Neural crest cell (in vitro differentiated cells): Measurements from ENCODE around the gene RAB3C. TPM values are rescaled to one million over a fixed set of nuclear protein-coding genes. Genes with fewer than 3 reads are reported as not detected.
"Not testable (repeated sequence)": the region's sequence is repeated elsewhere in the genome, so short reads cannot be mapped to it uniquely, and the experiment has no call there.

Experiments
- DNase-seq: peaks from one replicate; pipeline ENCODE4 v3.0.0; 2021; ENCODE audit warnings: low read depth, mixed read lengths, low spot score
- H3K27ac Mint-ChIP-seq: one replicate; pipeline ENCODE4 v1.8.0; 2021; ENCODE audit warnings: mild to moderate bottlenecking, mixed read lengths; ENCODE audit not compliant: unreplicated experiment
- H3K27me3 Mint-ChIP-seq: 2 replicates; pipeline ENCODE4 v1.8.0; 2021; ENCODE audit warnings: low read depth, mild to moderate bottlenecking, mixed read lengths
- H3K36me3 Mint-ChIP-seq: 2 replicates; pipeline ENCODE4 v1.8.0; 2021; ENCODE audit warnings: low read depth, mild to moderate bottlenecking, mixed read lengths
- H3K4me1 Mint-ChIP-seq: 2 replicates; pipeline ENCODE4 v1.8.0; 2021; ENCODE audit warnings: mixed read lengths
- H3K4me3 Mint-ChIP-seq: one replicate; pipeline ENCODE4 v1.8.0; 2021; ENCODE audit warnings: mild to moderate bottlenecking, mixed read lengths
- H3K9me3 Mint-ChIP-seq: 2 replicates; pipeline ENCODE4 v1.8.0; 2021; ENCODE audit warnings: mixed read lengths
- total RNA-seq: library from RNA; stranded (reverse); gene quantifications from 2 replicates; pipeline ENCODE4 v1.2.1, GENCODE V29; 2021
- TF ChIP-seq, protein P1 (sequence below): fragments of 200-600 bp; sonication (generic); conservative IDR thresholded peaks from 2 replicates; pipeline ENCODE4 v1.5.0; 2021; ENCODE audit warnings: antibody characterized with exemption, mild to moderate bottlenecking

RAB3C gene
- total RNA-seq, 1 donor from 2014 or later: 13.6 TPM

DNA sequence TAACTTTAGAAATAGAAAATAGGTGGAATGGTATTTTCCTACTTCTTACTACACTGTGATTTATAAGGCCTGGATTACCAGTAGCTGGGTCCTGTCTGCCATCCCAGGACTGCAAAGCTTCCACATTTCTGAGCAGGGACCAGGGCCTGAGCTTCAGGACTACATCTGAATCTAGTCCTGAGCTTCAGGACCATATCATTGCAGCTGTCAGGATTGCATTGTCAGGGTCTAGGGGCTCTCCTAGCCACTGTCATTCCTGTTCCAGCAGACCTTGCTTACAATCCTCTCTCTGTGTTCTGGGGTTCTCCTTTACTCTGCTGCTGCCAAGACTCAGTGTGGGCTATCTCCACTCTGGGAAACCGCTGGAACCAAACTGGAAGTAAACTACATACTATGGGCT is 16.3 kb downstream of the RAB3C start:
- DNase-seq: no peak
- peak overlapping the region; percentile 45 for H3K27ac Mint-ChIP-seq
- TF ChIP-seq, protein P1, sequence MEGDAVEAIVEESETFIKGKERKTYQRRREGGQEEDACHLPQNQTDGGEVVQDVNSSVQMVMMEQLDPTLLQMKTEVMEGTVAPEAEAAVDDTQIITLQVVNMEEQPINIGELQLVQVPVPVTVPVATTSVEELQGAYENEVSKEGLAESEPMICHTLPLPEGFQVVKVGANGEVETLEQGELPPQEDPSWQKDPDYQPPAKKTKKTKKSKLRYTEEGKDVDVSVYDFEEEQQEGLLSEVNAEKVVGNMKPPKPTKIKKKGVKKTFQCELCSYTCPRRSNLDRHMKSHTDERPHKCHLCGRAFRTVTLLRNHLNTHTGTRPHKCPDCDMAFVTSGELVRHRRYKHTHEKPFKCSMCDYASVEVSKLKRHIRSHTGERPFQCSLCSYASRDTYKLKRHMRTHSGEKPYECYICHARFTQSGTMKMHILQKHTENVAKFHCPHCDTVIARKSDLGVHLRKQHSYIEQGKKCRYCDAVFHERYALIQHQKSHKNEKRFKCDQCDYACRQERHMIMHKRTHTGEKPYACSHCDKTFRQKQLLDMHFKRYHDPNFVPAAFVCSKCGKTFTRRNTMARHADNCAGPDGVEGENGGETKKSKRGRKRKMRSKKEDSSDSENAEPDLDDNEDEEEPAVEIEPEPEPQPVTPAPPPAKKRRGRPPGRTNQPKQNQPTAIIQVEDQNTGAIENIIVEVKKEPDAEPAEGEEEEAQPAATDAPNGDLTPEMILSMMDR: no peak
- H3K36me3 Mint-ChIP-seq: peaks cover 12% of the 10 kb centered on the region
- peaks cover 11% of the 10 kb centered on the region for H3K9me3 Mint-ChIP-seq
- H3K4me3 Mint-ChIP-seq: no peak overlapping the region
- no peaks in the 10 kb centered on the region for H3K27me3 Mint-ChIP-seq
- H3K4me1 Mint-ChIP-seq: no peaks in the 10 kb centered on the region

DNA sequence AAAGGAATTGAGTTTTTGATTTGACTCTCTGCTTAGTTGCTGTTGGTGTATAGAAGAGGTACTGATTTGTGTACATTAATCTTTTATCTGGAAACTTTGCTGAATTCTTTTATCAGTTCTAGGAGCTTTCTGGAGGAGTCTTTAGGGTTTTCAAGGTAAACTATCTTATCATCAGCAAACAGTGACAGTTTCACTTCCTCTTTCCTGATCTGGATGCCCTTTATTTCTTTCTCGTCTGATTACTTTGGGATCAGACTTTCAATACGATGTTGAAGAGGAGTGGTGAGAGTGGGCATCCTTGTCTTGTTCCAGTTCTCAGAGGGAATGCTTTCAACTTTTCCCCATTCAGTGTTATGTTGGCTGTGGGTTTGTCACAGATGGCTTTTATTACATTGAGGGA is 17.7 kb downstream of the RAB3C start:
- DNase-seq, H3K27me3 Mint-ChIP-seq, H3K4me1 Mint-ChIP-seq, H3K4me3 Mint-ChIP-seq, H3K27ac Mint-ChIP-seq: not testable (repeated sequence)
- peaks cover 11% of the 10 kb centered on the region for H3K9me3 Mint-ChIP-seq
- H3K36me3 Mint-ChIP-seq: peaks cover 12% of the 10 kb centered on the region

DNA sequence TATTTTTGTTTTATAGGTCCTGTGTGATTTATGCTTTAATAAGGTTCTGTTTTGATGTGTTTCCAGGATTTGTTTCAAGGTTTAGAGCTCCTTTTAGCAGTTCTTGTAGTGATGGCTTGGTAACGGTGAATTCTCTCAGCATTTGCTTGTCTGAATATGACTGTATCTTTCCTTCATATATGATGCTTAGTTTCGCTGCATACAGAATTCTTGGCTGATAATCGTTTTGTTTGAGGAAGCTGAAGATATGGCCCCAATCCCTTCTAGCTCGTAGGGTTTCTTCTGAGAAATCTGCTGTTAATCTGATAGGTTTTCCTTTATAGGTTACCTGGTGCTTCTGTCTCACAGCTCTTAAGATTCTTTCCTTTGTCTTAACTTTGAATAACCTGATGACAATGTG is 20.0 kb downstream of the RAB3C start:
- not testable (repeated sequence) for DNase-seq, H3K4me1 Mint-ChIP-seq, H3K27ac Mint-ChIP-seq, H3K4me3 Mint-ChIP-seq, H3K27me3 Mint-ChIP-seq
- Mint-ChIP-seq H3K9me3 (peaks cover 14% of the 10 kb centered on the region), H3K36me3 (peaks cover 16% of the 10 kb centered on the region)

DNA sequence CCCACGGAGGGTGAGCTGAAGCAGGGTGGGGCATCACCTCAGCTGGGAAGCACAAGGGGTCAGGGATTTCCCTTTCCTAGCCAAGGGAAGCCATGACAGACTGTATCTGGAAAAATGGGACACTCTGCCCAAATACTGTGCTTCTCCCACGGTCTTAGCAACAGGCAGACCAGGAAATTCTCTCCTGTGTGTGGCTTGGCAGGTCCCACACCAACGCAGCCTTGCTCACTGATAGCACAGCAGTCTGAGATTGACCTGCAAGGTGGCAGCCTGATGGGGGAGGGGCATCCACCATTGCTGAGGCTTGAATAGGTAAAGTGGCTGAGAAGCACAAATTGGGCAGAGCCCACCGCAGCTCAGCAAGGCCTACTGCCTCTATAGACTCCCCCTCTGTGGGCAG is 23.2 kb downstream of the RAB3C start:
- Mint-ChIP-seq H3K27ac (no peak overlapping the region), H3K4me3 (no peak overlapping the region), H3K4me1 (no peaks in the 10 kb centered on the region), H3K36me3 (peaks cover 24% of the 10 kb centered on the region), H3K27me3 (no peaks in the 10 kb centered on the region), H3K9me3 (peaks cover 23% of the 10 kb centered on the region)
- DNase-seq: no peak
- TF ChIP-seq, protein P1: no peak

DNA sequence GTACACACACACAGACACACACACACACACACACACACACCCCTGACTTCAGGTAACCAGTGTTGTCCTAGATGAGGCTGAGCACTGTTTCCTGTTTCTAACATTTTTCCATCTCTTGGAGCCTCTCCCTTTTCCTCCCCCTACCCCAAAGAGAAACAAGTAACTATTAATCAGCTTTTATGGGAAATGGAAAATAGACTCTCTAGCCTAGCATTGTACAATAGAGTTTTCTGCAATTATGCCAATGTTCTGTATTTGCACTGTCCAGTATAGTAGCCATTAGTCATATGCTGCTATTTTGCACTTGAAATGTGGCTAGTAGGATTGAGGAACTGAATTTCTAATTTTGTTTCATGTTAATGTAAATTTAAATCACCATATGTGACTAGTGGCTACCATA is 33.1 kb downstream of the RAB3C start:
- TF ChIP-seq, protein P1: no peak
- no peak overlapping the region for H3K27ac Mint-ChIP-seq
- DNase-seq: no peak
- H3K9me3 Mint-ChIP-seq: no peaks in the 10 kb centered on the region
- no peak overlapping the region for H3K4me3 Mint-ChIP-seq
- H3K4me1 Mint-ChIP-seq: no peaks in the 10 kb centered on the region
- peaks cover 2% of the 10 kb centered on the region for H3K36me3 Mint-ChIP-seq
- H3K27me3 Mint-ChIP-seq: no peaks in the 10 kb centered on the region

DNA sequence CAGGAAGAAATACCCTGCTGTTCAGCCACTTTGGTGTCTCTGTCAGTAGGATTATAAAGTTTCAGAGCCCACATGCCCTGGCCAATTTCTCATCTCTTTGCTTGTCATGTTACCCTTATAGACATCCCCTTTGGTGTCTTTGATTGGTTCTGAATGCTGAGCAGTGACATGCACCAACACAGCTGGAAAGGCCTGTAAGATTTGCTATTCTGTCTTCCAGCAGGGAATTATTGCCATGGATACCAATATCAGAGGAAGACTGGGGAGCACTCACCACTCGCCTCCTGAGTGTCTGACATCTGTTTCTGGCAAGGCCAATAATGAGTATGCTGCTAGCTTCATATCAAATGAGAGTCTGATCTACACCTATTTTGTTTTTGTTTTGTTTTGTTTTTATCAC is 34.4 kb downstream of the RAB3C start:
- Mint-ChIP-seq H3K36me3 (no peaks in the 10 kb centered on the region), H3K4me3 (no peak overlapping the region), H3K27me3 (no peaks in the 10 kb centered on the region), H3K9me3 (no peaks in the 10 kb centered on the region), H3K27ac (no peak overlapping the region), H3K4me1 (no peaks in the 10 kb centered on the region)
- TF ChIP-seq, protein P1: no peak
- no peak for DNase-seq

DNA sequence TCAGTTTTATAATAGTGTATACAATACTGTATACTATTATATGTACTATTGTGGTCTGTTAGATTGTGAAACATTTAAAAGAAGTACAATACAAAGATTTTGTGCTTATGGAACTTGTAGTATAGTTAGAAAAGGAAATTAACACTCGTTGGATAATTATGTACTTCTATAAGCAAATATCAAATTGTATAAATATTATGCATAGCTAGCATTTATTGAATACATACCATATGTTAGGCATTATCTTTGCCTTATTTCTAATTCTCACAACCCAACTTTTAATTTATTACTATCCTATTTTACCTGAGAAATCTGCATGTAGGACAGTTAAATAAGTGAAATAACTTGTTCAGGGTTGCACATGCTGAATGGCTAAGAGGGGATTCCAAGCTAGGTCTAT is 37.5 kb downstream of the RAB3C start:
- Mint-ChIP-seq H3K9me3 (no peaks in the 10 kb centered on the region), H3K4me3 (no peak overlapping the region), H3K4me1 (peaks cover 8% of the 10 kb centered on the region), H3K27me3 (no peaks in the 10 kb centered on the region), H3K27ac (no peak overlapping the region), H3K36me3 (no peaks in the 10 kb centered on the region)
- TF ChIP-seq, protein P1: no peak
- DNase-seq: no peak
